SK-N-SH (cell line): ENCODE results near the gene PLOD1. TPM values are rescaled to one million over a fixed set of nuclear protein-coding genes. Genes with fewer than 3 reads are reported as not detected.

Experiments used
- CTCF ChIA-PET: fragments of 300-600, 350-600 bp; formaldehyde crosslinking; extraction: SDS; loops from one replicate; lab custom pipeline; 2021; lab: Yijun Ruan, JAX
- POLR2A ChIA-PET: fragments of 350-600 bp; sonication (Branson Sonifier 250); formaldehyde crosslinking; extraction: SDS; loops from one replicate; lab custom pipeline; 2020; ENCODE audit warnings: antibody characterized with exemption, inconsistent platforms; lab: Yijun Ruan, JAX
- DNase-seq: peaks from one replicate; pipeline ENCODE4 v3.0.0; 2012
- H2AFZ ChIP-seq: fragments of 200-600 bp; sonication (generic); 2 replicates; pipeline ENCODE4 v1.8.1; 2016; ENCODE audit warnings: antibody characterized with exemption, mild to moderate bottlenecking, low read depth
- H3F3A ChIP-seq: fragments of 200-600 bp; sonication (generic); replicated peaks from 2 replicates; pipeline ENCODE3; 2016; ENCODE audit warnings: antibody characterized with exemption, mild to moderate bottlenecking; ENCODE audit not compliant: insufficient read depth
- H3K27ac ChIP-seq, 2 experiments: fragments of 200-500 bp in 1 of 2; fragments of 200-600 bp in 1 of 2; sonication (Bioruptor generic) in 1 of 2; sonication (generic), shearing (Covaris generic) in 1 of 2; 2 replicates each; pipeline versions ENCODE4 v1.5.1 to v1.6.1; 2014 to 2016; ENCODE audit warnings: low read depth in 2 of 2, inconsistent platforms in 1 of 2, low read length in 1 of 2, mild to moderate bottlenecking in 1 of 2, mixed read lengths in 1 of 2
- H3K27me3 ChIP-seq: fragments of 200-600 bp; sonication (generic), shearing (Covaris generic); 2 replicates; pipeline ENCODE4 v1.6.1; 2016; ENCODE audit warnings: mixed run types; ENCODE audit not compliant: insufficient read depth
- H3K36me3 ChIP-seq, 2 experiments: fragments of 200-500 bp in 1 of 2; fragments of 200-600 bp in 1 of 2; sonication (Bioruptor generic) in 1 of 2; sonication (generic) in 1 of 2; replicated peaks in 1 of 2; 2 replicates each; pipeline versions ENCODE3 to v1.5.1; 2014 to 2016; ENCODE audit warnings: low read length in 1 of 2, mild to moderate bottlenecking in 1 of 2; ENCODE audit not compliant: insufficient read depth in 2 of 2, control insufficient read depth in 1 of 2
- H3K4me1 ChIP-seq, 2 experiments: fragments of 200-500 bp in 1 of 2; fragments of 200-600 bp in 1 of 2; sonication (Bioruptor generic) in 1 of 2; sonication (generic), shearing (Covaris generic) in 1 of 2; 2 replicates each; pipeline versions ENCODE4 v1.5.1 to v1.6.1; 2014 to 2016; ENCODE audit warnings: low read depth in 1 of 2, low read length in 1 of 2, mixed run types in 1 of 2; ENCODE audit not compliant: insufficient read depth in 2 of 2, control insufficient read depth in 1 of 2
- H3K4me2 ChIP-seq: fragments of 200-600 bp; sonication (generic), shearing (Covaris generic); 2 replicates; pipeline ENCODE4 v1.6.1; 2017; ENCODE audit warnings: mixed run types
- H3K4me3 ChIP-seq, 2 experiments: fragments of 200-500 bp in 1 of 2; fragments of 200-600 bp in 1 of 2; sonication (Bioruptor generic) in 1 of 2; sonication (generic), shearing (Covaris generic) in 1 of 2; 2 replicates each; pipeline versions ENCODE4 v1.5.1 to v1.8.1; 2014 to 2016; ENCODE audit warnings: low read depth in 2 of 2, inconsistent platforms in 1 of 2, low read length in 1 of 2, mild to moderate bottlenecking in 1 of 2, mixed read lengths in 1 of 2, moderate library complexity in 1 of 2
- H3K79me2 ChIP-seq: fragments of 200-600 bp; sonication (generic); 2 replicates; pipeline ENCODE4 v1.8.1; 2017; ENCODE audit warnings: mild to moderate bottlenecking; ENCODE audit not compliant: insufficient read depth
- H3K9ac ChIP-seq: fragments of 200-600 bp; sonication (generic); 2 replicates; pipeline ENCODE4 v1.6.1; 2017; ENCODE audit warnings: mixed run types
- H3K9me2 ChIP-seq: fragments of 200-600 bp; sonication (generic); 2 replicates; pipeline ENCODE4 v1.6.1; 2017; ENCODE audit warnings: mixed run types
- H3K9me3 ChIP-seq: fragments of 200-600 bp; sonication (generic); 2 replicates; pipeline ENCODE4 v1.6.1; 2017; ENCODE audit warnings: mixed run types, mild to moderate bottlenecking, moderate library complexity
- H4K20me1 ChIP-seq: fragments of 200-600 bp; sonication (generic); 2 replicates; pipeline ENCODE4 v1.6.1; 2017; ENCODE audit warnings: mild to moderate bottlenecking, mixed run types; ENCODE audit not compliant: insufficient read depth
- ELF1 ChIP-seq: IDR thresholded peaks from 2 replicates; pipeline ENCODE4 v1.4.0; 2012
- EP300 ChIP-seq, 2 experiments: IDR thresholded peaks; 2 replicates each; pipeline versions ENCODE4 v1.4.0 to v1.6.1; 2012; ENCODE audit warnings: borderline replicate concordance in 1 of 2, low read depth in 1 of 2, low read length in 1 of 2
- EZH2phosphoT487 ChIP-seq: fragments of 200-600 bp; sonication (generic); IDR thresholded peaks from 2 replicates; pipeline ENCODE4 v1.6.1; 2017; ENCODE audit warnings: low read depth, mixed run types, mild to moderate bottlenecking, antibody characterized with exemption, moderate library complexity, borderline replicate concordance
- FOXM1 ChIP-seq: IDR thresholded peaks from 2 replicates; pipeline ENCODE4 v1.4.0; 2012; ENCODE audit warnings: low read depth, mild to moderate bottlenecking
- GATA2 ChIP-seq: sonication (generic); formaldehyde crosslinking; IDR thresholded peaks from 2 replicates; pipeline ENCODE4 v1.5.0; 2020; ENCODE audit warnings: mild to moderate bottlenecking, missing genetic modification reagents
- IRF3 ChIP-seq: fragments of 150-350 bp; IDR thresholded peaks from 2 replicates; pipeline ENCODE4 v1.6.1; 2016; ENCODE audit warnings: mild to moderate bottlenecking, low read depth, low read length
- JUND ChIP-seq: IDR thresholded peaks from 2 replicates; pipeline ENCODE4 v1.4.0; 2012
- MEF2A ChIP-seq: IDR thresholded peaks from 2 replicates; pipeline ENCODE4 v1.4.0; 2012; ENCODE audit warnings: low read depth, borderline replicate concordance
- MXI1 ChIP-seq: IDR thresholded peaks from 2 replicates; pipeline ENCODE4 v1.6.1; 2012; ENCODE audit warnings: mild to moderate bottlenecking, low read depth, low read length, improper control_type of control experiment
- NFIC ChIP-seq: IDR thresholded peaks from 2 replicates; pipeline ENCODE4 v1.4.0; 2012; ENCODE audit warnings: borderline replicate concordance
- NRF1 ChIP-seq: IDR thresholded peaks from 2 replicates; pipeline ENCODE4 v1.6.1; 2012; ENCODE audit warnings: low read depth, mild to moderate bottlenecking, low read length
- REST ChIP-seq: IDR thresholded peaks from 2 replicates; pipeline ENCODE4 v1.6.1; 2012; ENCODE audit warnings: mild to moderate bottlenecking, low read depth, low read length, moderate library complexity
- RXRA ChIP-seq: IDR thresholded peaks from 2 replicates; pipeline ENCODE4 v1.4.0; 2012; ENCODE audit warnings: low read depth, mild to moderate bottlenecking, borderline replicate concordance
- SMC3 ChIP-seq: IDR thresholded peaks from 2 replicates; pipeline ENCODE4 v1.6.1; 2012; ENCODE audit warnings: low read depth, low read length, improper control_type of control experiment
- TAF1 ChIP-seq: IDR thresholded peaks from 2 replicates; pipeline ENCODE4 v1.6.1; 2012; ENCODE audit warnings: low read depth, mild to moderate bottlenecking, low read length, moderate library complexity, borderline replicate concordance
- TCF12 ChIP-seq: IDR thresholded peaks from 2 replicates; pipeline ENCODE4 v1.4.0; 2012
- TEAD4 ChIP-seq: IDR thresholded peaks from 2 replicates; pipeline ENCODE4 v1.4.0; 2012; ENCODE audit warnings: mild to moderate bottlenecking, borderline replicate concordance; ENCODE audit not compliant: insufficient read depth
- ZBTB33 ChIP-seq: IDR thresholded peaks from 2 replicates; pipeline ENCODE4 v1.4.0; 2012; ENCODE audit warnings: low read depth, borderline replicate concordance
- WGBS: methylation state at CpG from one replicate; pipeline ENCODE4 v1.1.6; 2017; ENCODE audit warnings: low lambda C conversion rate; 5-methylcytosine and 5-hydroxymethylcytosine counted together
- polyA plus RNA-seq, 3 experiments: library from polyadenylated mRNA; depleted of rRNA; stranded (reverse); fragments of >200 nt; gene quantifications; 2 replicates each; pipeline ENCODE4 v1.2.3, GENCODE V29; 2012
- TF ChIP-seq, protein P1 (sequence below): IDR thresholded peaks from 2 replicates; pipeline ENCODE4 v1.4.0; 2012; ENCODE audit warnings: low read depth, borderline replicate concordance

The PLOD1 gene
- polyA plus RNA-seq, 1 of the 3 experiments (the other 2 are of a cell fraction), result 257 TPM

DNA sequence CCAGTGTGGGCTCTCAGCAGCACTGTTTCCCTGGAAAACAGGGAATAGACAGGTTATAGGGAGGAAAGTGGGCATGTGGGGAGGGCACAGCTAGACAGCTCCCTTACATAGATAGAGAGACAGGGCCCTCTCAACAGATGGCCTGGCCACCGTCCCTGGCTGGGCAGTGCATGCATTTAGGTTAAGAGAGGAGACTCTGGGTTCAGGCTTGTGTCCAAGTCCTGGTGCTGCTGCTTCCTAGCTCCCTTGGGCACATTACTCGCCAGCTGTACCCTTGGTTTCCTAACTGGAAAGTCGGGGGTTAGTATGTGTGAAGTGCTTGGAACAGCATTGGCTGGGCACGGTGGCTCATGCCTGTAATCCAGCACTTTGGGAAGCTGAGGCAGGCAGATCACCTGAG is 9.1 kb downstream of the PLOD1 start:
- peak overlapping the region in 1 of 2 experiments; percentile 68; a peak in 2 of 4 replicates for H3K27ac ChIP-seq
- TF ChIP-seq NFIC (no peak), TEAD4 (no peak), MXI1 (no peak), TAF1 (no peak), JUND (no peak), TCF12 (no peak), ZBTB33 (no peak), ELF1 (no peak), SMC3 (no peak)
- TF ChIP-seq, protein P1, sequence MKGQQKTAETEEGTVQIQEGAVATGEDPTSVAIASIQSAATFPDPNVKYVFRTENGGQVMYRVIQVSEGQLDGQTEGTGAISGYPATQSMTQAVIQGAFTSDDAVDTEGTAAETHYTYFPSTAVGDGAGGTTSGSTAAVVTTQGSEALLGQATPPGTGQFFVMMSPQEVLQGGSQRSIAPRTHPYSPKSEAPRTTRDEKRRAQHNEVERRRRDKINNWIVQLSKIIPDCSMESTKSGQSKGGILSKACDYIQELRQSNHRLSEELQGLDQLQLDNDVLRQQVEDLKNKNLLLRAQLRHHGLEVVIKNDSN, result no peak
- no peak overlapping the region for H3K9ac ChIP-seq
- no peak overlapping the region for H3K4me2 ChIP-seq
- H3K79me2 ChIP-seq, result peaks cover 34% of the 10 kb centered on the region
- WGBS, result 86% methylated on average over 3 of the region's 4 CpGs
- H3F3A ChIP-seq, result no peaks in the 10 kb centered on the region
- H3K4me1 ChIP-seq, result peaks cover 6 to 45% of the 10 kb centered on the region in 2 experiments; a peak in 2 of 4 replicates
- H2AFZ ChIP-seq, result no peak overlapping the region
- CTCF ChIA-PET, result interaction anchor here (1.4 kb wide), 1 partner anchor 96 kb away, joined by 4 read pairs; the partner anchor contains the start of gene NPPA
- no peaks in the 10 kb centered on the region for H3K9me2 ChIP-seq
- no peak overlapping the region for H3K4me3 ChIP-seq
- no peaks in the 10 kb centered on the region for H3K9me3 ChIP-seq
- no peaks in the 10 kb centered on the region for H3K27me3 ChIP-seq
- peaks cover 0 to 28% of the 10 kb centered on the region in 2 experiments for H3K36me3 ChIP-seq
- 0 out of 2 replicates have a peak, but pooled peaks cover 4% of the 10 kb centered on the region for H4K20me1 ChIP-seq
- POLR2A ChIA-PET, result interaction anchor here (1.1 to 5.3 kb wide), 2 partner anchors 9 to 35 kb away, joined by 3 to 39 read pairs; partner anchors contain the start of gene PLOD1
- no peak for DNase-seq

- 55% methylated on average over 7 of the region's 12 CpGs for WGBS
- H3F3A ChIP-seq, result no peaks in the 10 kb centered on the region
- H3K9me3 ChIP-seq, result no peaks in the 10 kb centered on the region
- CTCF ChIA-PET, result interaction anchor here (1.4 kb wide), 1 partner anchor 97 kb away, joined by 4 read pairs; the partner anchor contains the start of gene NPPA
- H3K4me2 ChIP-seq, result no peak overlapping the region
- H3K4me1 ChIP-seq, result peaks cover 3 to 36% of the 10 kb centered on the region in 2 experiments; a peak in 2 of 4 replicates
- H3K79me2 ChIP-seq, result peaks cover 25% of the 10 kb centered on the region; the same call in 1 of the 2 replicates
- H3K27me3 ChIP-seq, result no peaks in the 10 kb centered on the region
- no peaks in the 10 kb centered on the region for H3K9me2 ChIP-seq
- no peak overlapping the region for H3K4me3 ChIP-seq
- no peak overlapping the region for H2AFZ ChIP-seq
- peak in 1 of 2 experiments; percentile 35; a peak in 2 of 4 replicates for TF ChIP-seq EP300 (IDR thresholded peaks at IDR 0.05; ENCODE audit: borderline replicate concordance in 1 of 2, low read depth in 1 of 2, low read length in 1 of 2)
- no peak for TF ChIP-seq EZH2phosphoT487
- TF ChIP-seq IRF3, result no peak
- TF ChIP-seq RXRA, result no peak
- no peak for TF ChIP-seq ELF1
- peak; percentile 53; the same call in 1 of the 2 replicates for TF ChIP-seq TCF12
- TF ChIP-seq REST, result no peak
- no peak for TF ChIP-seq TAF1
- TF ChIP-seq NRF1, result no peak
- no peak for TF ChIP-seq MEF2A
- TF ChIP-seq SMC3, result no peak
- no peak for TF ChIP-seq FOXM1
- no peak for TF ChIP-seq GATA2
- peak overlapping the region in 1 of 2 experiments; percentile 68; a peak in 2 of 4 replicates for H3K27ac ChIP-seq
- peak; percentile 50 for DNase-seq
- 0 out of 2 replicates have a peak, but pooled peaks cover 4% of the 10 kb centered on the region for H4K20me1 ChIP-seq
- H3K9ac ChIP-seq, result no peak overlapping the region
- peaks cover 0 to 34% of the 10 kb centered on the region in 2 experiments for H3K36me3 ChIP-seq
- POLR2A ChIA-PET, result interaction anchor here (1.1 to 5.3 kb wide), 2 partner anchors 10 to 35 kb away, joined by 3 to 39 read pairs; partner anchors contain the start of gene PLOD1
Observed at GRCh38 chr1:11944358-11944931, 9.9 kb downstream of the PLOD1 start.
